ENCODE results near the gene CALN1.

- no peak for TF ChIP-seq CTCF (IDR thresholded peaks at IDR 0.05)
- no peak for TF ChIP-seq POLR2A (IDR thresholded peaks at IDR 0.05)
Measured at GRCh38 chr7:71982851-71983250, 429.3 kb downstream of the CALN1 start.
